Measurements from ENCODE around the gene CRKL. TPM values are rescaled to one million over a fixed set of nuclear protein-coding genes. Genes with fewer than 3 reads are reported as not detected.
"Not testable (repeated sequence)": the region's sequence is repeated elsewhere in the genome, so short reads cannot be mapped to it uniquely, and the experiment has no call there.

Gene CRKL
- total RNA-seq, 1 experiment from 2014 or later, result 35.4 TPM

GRCh38 chr22:20970939-20971657 lies 53.9 kb downstream of the CRKL start:
- Histone ChIP-seq H3K4me1 (ENCODE audit: insufficient read depth, low read length) (no peaks in the 10 kb centered on the region), H3K36me3 (ENCODE audit: low read depth, low read length) (no peaks in the 10 kb centered on the region), H3F3A (ENCODE audit: low read length, unreplicated experiment) (no peaks in the 10 kb centered on the region), H3K4me3 (ENCODE audit: low read length) (no peak overlapping the region), H2AFZ (ENCODE audit: low read length) (no peak overlapping the region), H3K4me2 (ENCODE audit: low read length) (no peak overlapping the region), H3K79me2 (ENCODE audit: low read length) (no peaks in the 10 kb centered on the region), H3K9ac (ENCODE audit: low read length) (no peak overlapping the region), H3K9me2 (replicated peaks; ENCODE audit: low read length) (no peaks in the 10 kb centered on the region), H3K9me3 (ENCODE audit: low read length) (no peaks in the 10 kb centered on the region), H3K27ac (ENCODE audit: low read length) (no peak overlapping the region), H3K27me3 (ENCODE audit: low read length) (no peaks in the 10 kb centered on the region), H4K20me1 (ENCODE audit: low read length) (no peaks in the 10 kb centered on the region)
- CTCF ChIA-PET, result no interaction called here
- intact Hi-C loops (cut with micrococcal nuclease), result no loop called here
- no peak for DNase-seq
- TF ChIP-seq EZH2 (IDR thresholded peaks at IDR 0.05; ENCODE audit: low read length, unreplicated experiment) (no peak), EZH2phosphoT487 (IDR thresholded peaks at IDR 0.05; ENCODE audit: borderline replicate concordance, low read length) (no peak), CTCF (conservative IDR thresholded peaks at IDR 0.05; ENCODE audit: low read depth, low read length) (no peak)
- ATAC-seq, result no peak
- POLR2A ChIA-PET (ENCODE audit: unreplicated experiment), result no interaction called here
- no TSS peak for BruUV-seq (replicated peaks)

DNA sequence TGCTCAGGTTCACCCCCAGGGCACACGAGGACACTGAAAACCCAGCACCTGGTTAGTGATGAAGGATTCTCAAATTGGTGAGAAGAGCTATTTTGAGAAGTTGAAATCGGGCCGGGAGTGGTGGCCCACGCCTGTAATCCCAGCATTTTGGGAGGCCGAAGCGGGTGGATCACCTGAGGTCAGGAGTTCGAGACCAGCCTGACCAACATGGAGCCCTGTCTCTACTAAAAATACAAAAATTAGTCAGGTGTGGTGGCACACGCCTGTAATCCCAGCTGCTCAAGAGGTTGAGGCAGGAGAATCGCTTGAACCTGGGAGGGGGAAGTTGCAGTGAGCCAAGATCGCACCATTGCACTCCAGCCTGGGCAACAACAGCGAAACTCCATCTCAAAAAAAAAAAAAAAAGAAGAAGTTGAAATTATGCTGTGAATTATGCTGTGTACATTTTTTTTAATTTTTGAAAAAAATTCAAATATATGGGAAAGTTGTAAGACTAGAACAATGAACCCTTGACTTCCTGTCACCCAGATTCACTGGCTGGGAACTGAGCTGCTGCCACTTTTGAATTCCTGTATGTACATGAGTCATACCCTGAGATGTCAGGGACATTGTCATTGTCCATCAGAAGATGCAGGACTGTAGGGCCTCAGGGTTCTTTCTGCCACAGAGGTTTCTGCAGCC lies 54.9 kb downstream of the CRKL start:
- H3K36me3 ChIP-seq (ENCODE audit: low read depth, low read length); H3K4me3 ChIP-seq (ENCODE audit: low read length); H3K9ac ChIP-seq (ENCODE audit: low read length); CTCF ChIA-PET; H3K9me2 ChIP-seq (replicated peaks; ENCODE audit: low read length); intact Hi-C loops (cut with micrococcal nuclease); H3F3A ChIP-seq (ENCODE audit: low read length, unreplicated experiment); H3K79me2 ChIP-seq (ENCODE audit: low read length); H3K27me3 ChIP-seq (ENCODE audit: low read length); BruUV-seq (replicated peaks); H3K4me1 ChIP-seq (ENCODE audit: insufficient read depth, low read length); POLR2A ChIA-PET (ENCODE audit: unreplicated experiment); H3K4me2 ChIP-seq (ENCODE audit: low read length); H3K9me3 ChIP-seq (ENCODE audit: low read length); H4K20me1 ChIP-seq (ENCODE audit: low read length); H2AFZ ChIP-seq (ENCODE audit: low read length); H3K27ac ChIP-seq (ENCODE audit: low read length): not testable (repeated sequence)
- ATAC-seq (peak; percentile 70), DNase-seq (peak; percentile 42)

- no peaks in the 10 kb centered on the region for H3K79me2 ChIP-seq (ENCODE audit: low read length)
- POLR2A ChIA-PET (ENCODE audit: unreplicated experiment), result no interaction called here
- no peaks in the 10 kb centered on the region for H4K20me1 ChIP-seq (ENCODE audit: low read length)
- DNase-seq, result no peak
- H3K4me2 ChIP-seq (ENCODE audit: low read length), result no peak overlapping the region
- no peak overlapping the region for H2AFZ ChIP-seq (ENCODE audit: low read length)
- no TSS peak for BruUV-seq (replicated peaks)
- CTCF ChIA-PET, result no interaction called here
- no peaks in the 10 kb centered on the region for H3K9me3 ChIP-seq (ENCODE audit: low read length)
- ATAC-seq, result no peak
- TF ChIP-seq EZH2phosphoT487 (IDR thresholded peaks at IDR 0.05; ENCODE audit: borderline replicate concordance, low read length) (no peak), EZH2 (IDR thresholded peaks at IDR 0.05; ENCODE audit: low read length, unreplicated experiment) (no peak), CTCF (conservative IDR thresholded peaks at IDR 0.05; ENCODE audit: low read depth, low read length) (no peak)
- no peaks in the 10 kb centered on the region for H3K9me2 ChIP-seq (replicated peaks; ENCODE audit: low read length)
- no peaks in the 10 kb centered on the region for H3K36me3 ChIP-seq (ENCODE audit: low read depth, low read length)
- no peak overlapping the region for H3K4me3 ChIP-seq (ENCODE audit: low read length)
- no peak overlapping the region for H3K9ac ChIP-seq (ENCODE audit: low read length)
- intact Hi-C loops (cut with micrococcal nuclease), result no loop called here
- no peak overlapping the region for H3K27ac ChIP-seq (ENCODE audit: low read length)
- no peaks in the 10 kb centered on the region for H3K4me1 ChIP-seq (ENCODE audit: insufficient read depth, low read length)
- H3K27me3 ChIP-seq (ENCODE audit: low read length), result no peaks in the 10 kb centered on the region
- H3F3A ChIP-seq (ENCODE audit: low read length, unreplicated experiment), result no peaks in the 10 kb centered on the region
Observed at GRCh38 chr22:20972933-20973577, 55.8 kb downstream of the CRKL start.
